Activated gamma-delta T cell treated with Interleukin-2 at 50 U/mL for 16 hours (primary cell): Measurements from ENCODE around the gene NKTR.

Experiments used
- DNase-seq: peaks from one replicate; pipeline ENCODE4 v3.0.0-alpha.2; 2020

NKTR gene

GRCh38 chr3:42683875-42684598, 83.6 kb downstream of the NKTR start:
- no peak for DNase-seq

- DNase-seq: no peak
Observed at GRCh38 chr3:42684632-42685362, 84.3 kb downstream of the NKTR start.

- no peak for DNase-seq
Observed at GRCh38 chr3:42685363-42685881, 84.9 kb downstream of the NKTR start, which contains the start of gene KLHL40. Gene KLHL40, plus strand, starts transcription at chr3:42685537. Its CDS starts 82 bp downstream, at chr3:42685619.

- no peak for DNase-seq
Observed at GRCh38 chr3:42685891-42686820, 85.7 kb downstream of the NKTR start.

GRCh38 chr3:42686832-42687650, 86.6 kb downstream of the NKTR start:
- no peak for DNase-seq

- DNase-seq: no peak
Observed at GRCh38 chr3:42688016-42688415, 87.5 kb downstream of the NKTR start.

- DNase-seq: no peak
Observed at GRCh38 chr3:42688487-42689420, 88.3 kb downstream of the NKTR start.

- no peak for DNase-seq
Observed at GRCh38 chr3:42689421-42690014, 89.0 kb downstream of the NKTR start.

- no peak for DNase-seq
Observed at GRCh38 chr3:42690191-42690590, 89.7 kb downstream of the NKTR start.

GRCh38 chr3:42690766-42691680, 90.5 kb downstream of the NKTR start:
- no peak for DNase-seq

- DNase-seq: no peak
Observed at GRCh38 chr3:42691816-42692666, 91.6 kb downstream of the NKTR start.

- no peak for DNase-seq
Observed at GRCh38 chr3:42692667-42693529, 92.4 kb downstream of the NKTR start.

- no peak for DNase-seq
Observed at GRCh38 chr3:42693530-42693930, 93.0 kb downstream of the NKTR start.

- DNase-seq: no peak
Observed at GRCh38 chr3:42694366-42694765, 93.9 kb downstream of the NKTR start.

GRCh38 chr3:42696356-42697288, 96.1 kb downstream of the NKTR start:
- no peak for DNase-seq
